ENCODE results near the gene ALDH4A1.
"Not testable (repeated sequence)": the region's sequence is repeated elsewhere in the genome, so short reads cannot be mapped to it uniquely, and the experiment has no call there.

ALDH4A1 gene

GRCh38 chr1:18875796-18876128, 26.6 kb downstream of the ALDH4A1 start:
- H3K4me3 ChIP-seq (ENCODE audit: low read length) = no peak overlapping the region
- no peak overlapping the region for H3K9ac ChIP-seq (ENCODE audit: low read length)
- no peaks in the 10 kb centered on the region for H3K9me3 ChIP-seq (ENCODE audit: control insufficient read depth, low read length)
- H3K27me3 ChIP-seq (ENCODE audit: control insufficient read depth, insufficient read depth, low read length) = peaks cover 2% of the 10 kb centered on the region
- peaks cover 5% of the 10 kb centered on the region for H3K4me1 ChIP-seq (ENCODE audit: control insufficient read depth, insufficient read depth, low read length)
- no peaks in the 10 kb centered on the region for H3K36me3 ChIP-seq (ENCODE audit: control insufficient read depth, insufficient read depth, low read length)

- Histone ChIP-seq H3K9me3 (ENCODE audit: control insufficient read depth, low read length) (no peaks in the 10 kb centered on the region), H3K9ac (ENCODE audit: low read length) (peak overlapping the region; percentile 29), H3K4me1 (ENCODE audit: control insufficient read depth, insufficient read depth, low read length) (peaks cover 5% of the 10 kb centered on the region), H3K4me3 (ENCODE audit: low read length) (no peak overlapping the region), H3K27me3 (ENCODE audit: control insufficient read depth, insufficient read depth, low read length) (peaks cover 2% of the 10 kb centered on the region), H3K36me3 (ENCODE audit: control insufficient read depth, insufficient read depth, low read length) (no peaks in the 10 kb centered on the region)
These were observed 27.1 kb downstream of the ALDH4A1 start for GRCh38 chr1:18875107-18875795.

- Histone ChIP-seq H3K27me3 (ENCODE audit: control insufficient read depth, insufficient read depth, low read length) (peaks cover 2% of the 10 kb centered on the region), H3K4me3 (ENCODE audit: low read length) (no peak overlapping the region), H3K9ac (ENCODE audit: low read length) (no peak overlapping the region), H3K36me3 (ENCODE audit: control insufficient read depth, insufficient read depth, low read length) (no peaks in the 10 kb centered on the region), H3K4me1 (ENCODE audit: control insufficient read depth, insufficient read depth, low read length) (peaks cover 5% of the 10 kb centered on the region), H3K9me3 (ENCODE audit: control insufficient read depth, low read length) (no peaks in the 10 kb centered on the region)
These were observed 27.8 kb downstream of the ALDH4A1 start for GRCh38 chr1:18874600-18874999.

- H3K9ac ChIP-seq (ENCODE audit: low read length) = no peak overlapping the region
- no peaks in the 10 kb centered on the region for H3K9me3 ChIP-seq (ENCODE audit: control insufficient read depth, low read length)
- H3K36me3 ChIP-seq (ENCODE audit: control insufficient read depth, insufficient read depth, low read length) = no peaks in the 10 kb centered on the region
- no peak overlapping the region for H3K4me3 ChIP-seq (ENCODE audit: low read length)
- peaks cover 2% of the 10 kb centered on the region for H3K27me3 ChIP-seq (ENCODE audit: control insufficient read depth, insufficient read depth, low read length)
- peaks cover 5% of the 10 kb centered on the region for H3K4me1 ChIP-seq (ENCODE audit: control insufficient read depth, insufficient read depth, low read length)
These were observed 28.3 kb downstream of the ALDH4A1 start for GRCh38 chr1:18874036-18874435.

GRCh38 chr1:18872071-18872611, 30.2 kb downstream of the ALDH4A1 start:
- peaks cover 5% of the 10 kb centered on the region for H3K4me1 ChIP-seq (ENCODE audit: control insufficient read depth, insufficient read depth, low read length)
- peaks cover 4% of the 10 kb centered on the region for H3K27me3 ChIP-seq (ENCODE audit: control insufficient read depth, insufficient read depth, low read length)
- H3K36me3 ChIP-seq (ENCODE audit: control insufficient read depth, insufficient read depth, low read length) = no peaks in the 10 kb centered on the region
- H3K9me3 ChIP-seq (ENCODE audit: control insufficient read depth, low read length) = no peaks in the 10 kb centered on the region
- no peak overlapping the region for H3K9ac ChIP-seq (ENCODE audit: low read length)
- H3K4me3 ChIP-seq (ENCODE audit: low read length) = no peak overlapping the region

GRCh38 chr1:18871401-18872070, 30.8 kb downstream of the ALDH4A1 start:
- no peak overlapping the region for H3K9ac ChIP-seq (ENCODE audit: low read length)
- no peaks in the 10 kb centered on the region for H3K9me3 ChIP-seq (ENCODE audit: control insufficient read depth, low read length)
- no peak overlapping the region for H3K4me3 ChIP-seq (ENCODE audit: low read length)
- peaks cover 4% of the 10 kb centered on the region for H3K27me3 ChIP-seq (ENCODE audit: control insufficient read depth, insufficient read depth, low read length)
- peaks cover 5% of the 10 kb centered on the region for H3K4me1 ChIP-seq (ENCODE audit: control insufficient read depth, insufficient read depth, low read length)
- H3K36me3 ChIP-seq (ENCODE audit: control insufficient read depth, insufficient read depth, low read length) = no peaks in the 10 kb centered on the region

- Histone ChIP-seq H3K9ac (ENCODE audit: low read length) (no peak overlapping the region), H3K36me3 (ENCODE audit: control insufficient read depth, insufficient read depth, low read length) (no peaks in the 10 kb centered on the region), H3K4me1 (ENCODE audit: control insufficient read depth, insufficient read depth, low read length) (peaks cover 5% of the 10 kb centered on the region), H3K9me3 (ENCODE audit: control insufficient read depth, low read length) (no peaks in the 10 kb centered on the region), H3K27me3 (ENCODE audit: control insufficient read depth, insufficient read depth, low read length) (peaks cover 4% of the 10 kb centered on the region), H3K4me3 (ENCODE audit: low read length) (no peak overlapping the region)
These were observed 31.4 kb downstream of the ALDH4A1 start for GRCh38 chr1:18870957-18871356.

- H3K9ac ChIP-seq (ENCODE audit: low read length); H3K4me3 ChIP-seq (ENCODE audit: low read length); H3K9me3 ChIP-seq (ENCODE audit: control insufficient read depth, low read length); H3K27me3 ChIP-seq (ENCODE audit: control insufficient read depth, insufficient read depth, low read length); H3K4me1 ChIP-seq (ENCODE audit: control insufficient read depth, insufficient read depth, low read length); H3K36me3 ChIP-seq (ENCODE audit: control insufficient read depth, insufficient read depth, low read length): not testable (repeated sequence)
These were observed 31.8 kb downstream of the ALDH4A1 start for GRCh38 chr1:18870595-18870865.

GRCh38 chr1:18869847-18870594, 32.3 kb downstream of the ALDH4A1 start:
- Histone ChIP-seq H3K9ac (ENCODE audit: low read length) (no peak overlapping the region), H3K4me3 (ENCODE audit: low read length) (no peak overlapping the region), H3K9me3 (ENCODE audit: control insufficient read depth, low read length) (no peaks in the 10 kb centered on the region), H3K27me3 (ENCODE audit: control insufficient read depth, insufficient read depth, low read length) (peaks cover 4% of the 10 kb centered on the region), H3K4me1 (ENCODE audit: control insufficient read depth, insufficient read depth, low read length) (peaks cover 1% of the 10 kb centered on the region), H3K36me3 (ENCODE audit: control insufficient read depth, insufficient read depth, low read length) (no peaks in the 10 kb centered on the region)

GRCh38 chr1:18868801-18869424, 33.4 kb downstream of the ALDH4A1 start:
- no peaks in the 10 kb centered on the region for H3K4me1 ChIP-seq (ENCODE audit: control insufficient read depth, insufficient read depth, low read length)
- no peaks in the 10 kb centered on the region for H3K9me3 ChIP-seq (ENCODE audit: control insufficient read depth, low read length)
- H3K9ac ChIP-seq (ENCODE audit: low read length) = no peak overlapping the region
- no peak overlapping the region for H3K4me3 ChIP-seq (ENCODE audit: low read length)
- H3K36me3 ChIP-seq (ENCODE audit: control insufficient read depth, insufficient read depth, low read length) = no peaks in the 10 kb centered on the region
- H3K27me3 ChIP-seq (ENCODE audit: control insufficient read depth, insufficient read depth, low read length) = peaks cover 2% of the 10 kb centered on the region

GRCh38 chr1:18868354-18868753, 34.0 kb downstream of the ALDH4A1 start:
- Histone ChIP-seq H3K36me3 (ENCODE audit: control insufficient read depth, insufficient read depth, low read length) (no peaks in the 10 kb centered on the region), H3K9me3 (ENCODE audit: control insufficient read depth, low read length) (no peaks in the 10 kb centered on the region), H3K4me3 (ENCODE audit: low read length) (no peak overlapping the region), H3K9ac (ENCODE audit: low read length) (no peak overlapping the region), H3K4me1 (ENCODE audit: control insufficient read depth, insufficient read depth, low read length) (no peaks in the 10 kb centered on the region), H3K27me3 (ENCODE audit: control insufficient read depth, insufficient read depth, low read length) (peaks cover 2% of the 10 kb centered on the region)

- Histone ChIP-seq H3K36me3 (ENCODE audit: control insufficient read depth, insufficient read depth, low read length) (no peaks in the 10 kb centered on the region), H3K9me3 (ENCODE audit: control insufficient read depth, low read length) (no peaks in the 10 kb centered on the region), H3K4me3 (ENCODE audit: low read length) (no peak overlapping the region), H3K9ac (ENCODE audit: low read length) (no peak overlapping the region), H3K4me1 (ENCODE audit: control insufficient read depth, insufficient read depth, low read length) (no peaks in the 10 kb centered on the region), H3K27me3 (ENCODE audit: control insufficient read depth, insufficient read depth, low read length) (peaks cover 2% of the 10 kb centered on the region)
These were observed 35.5 kb downstream of the ALDH4A1 start for GRCh38 chr1:18866846-18867245.

Data from mucosa of stomach (tissue), 1 donor.